Fibroblast of peridontal ligament (primary cell): ENCODE results near the gene TEX36.
"Not testable (repeated sequence)": the region's sequence is repeated elsewhere in the genome, so short reads cannot be mapped to it uniquely, and the experiment has no call there.

Experiments
- DNase-seq: peaks from one replicate; pipeline ENCODE4 v3.0.0-alpha.2; 2010; ENCODE audit errors: extremely low read depth

The TEX36 gene

DNA sequence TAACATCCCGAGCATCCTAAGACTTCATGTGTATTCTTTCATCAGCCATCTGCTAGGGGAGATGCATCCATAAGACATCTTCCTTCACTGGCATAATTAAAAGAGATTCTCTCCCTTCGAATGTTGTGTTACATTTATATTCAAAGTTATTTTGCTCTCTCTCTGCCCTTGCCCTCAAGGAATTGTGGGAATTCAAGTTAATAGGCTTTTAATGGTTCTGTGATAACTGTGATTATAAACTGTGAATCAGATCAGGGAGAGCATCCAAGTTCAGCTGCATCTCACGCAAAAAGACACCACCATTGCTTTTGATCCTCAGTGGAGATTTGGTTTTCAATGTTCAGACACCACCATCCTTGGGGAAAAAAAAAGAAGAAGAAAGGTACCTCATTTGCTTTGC lies 9.2 kb upstream of the TEX36 start:
- no peak for DNase-seq

DNA sequence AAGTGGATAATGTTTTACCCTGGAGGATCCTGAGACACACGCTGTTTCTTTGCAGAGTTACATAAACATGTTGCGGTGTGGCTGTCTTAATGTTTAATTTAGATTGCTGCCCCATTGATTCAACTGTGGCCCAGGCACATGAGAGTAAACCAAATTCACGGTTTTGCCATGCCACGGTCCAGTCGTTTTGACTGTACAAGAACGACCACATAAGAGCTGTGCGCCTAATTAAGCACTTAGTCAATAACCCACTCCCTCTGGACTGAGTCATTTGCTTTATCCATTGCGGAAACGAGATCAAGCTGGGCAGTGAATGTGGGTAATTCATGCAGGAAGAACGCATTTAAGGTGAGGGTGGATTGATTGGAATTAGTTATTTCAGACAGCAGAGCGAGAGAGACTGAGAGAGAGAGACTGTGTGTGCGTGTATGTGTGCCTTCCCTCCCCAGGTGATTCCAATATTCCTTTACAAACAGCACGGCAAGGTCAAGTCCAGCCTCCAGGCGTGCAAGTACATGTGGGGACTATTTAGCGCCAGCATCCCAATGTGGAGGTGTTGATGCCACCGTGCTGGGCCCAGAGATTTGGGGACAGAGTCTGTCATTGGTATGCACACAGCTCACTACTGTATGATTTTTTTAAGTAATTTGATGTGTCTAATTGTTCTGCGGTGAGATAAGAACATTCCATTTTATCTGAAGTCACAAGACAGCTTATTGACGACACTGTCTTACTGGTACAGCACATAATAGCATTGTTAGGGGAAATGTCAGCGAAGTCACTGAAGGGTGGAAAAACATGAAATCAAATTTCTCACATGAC lies 8.4 kb upstream of the TEX36 start:
- peak; percentile 37 for DNase-seq

DNA sequence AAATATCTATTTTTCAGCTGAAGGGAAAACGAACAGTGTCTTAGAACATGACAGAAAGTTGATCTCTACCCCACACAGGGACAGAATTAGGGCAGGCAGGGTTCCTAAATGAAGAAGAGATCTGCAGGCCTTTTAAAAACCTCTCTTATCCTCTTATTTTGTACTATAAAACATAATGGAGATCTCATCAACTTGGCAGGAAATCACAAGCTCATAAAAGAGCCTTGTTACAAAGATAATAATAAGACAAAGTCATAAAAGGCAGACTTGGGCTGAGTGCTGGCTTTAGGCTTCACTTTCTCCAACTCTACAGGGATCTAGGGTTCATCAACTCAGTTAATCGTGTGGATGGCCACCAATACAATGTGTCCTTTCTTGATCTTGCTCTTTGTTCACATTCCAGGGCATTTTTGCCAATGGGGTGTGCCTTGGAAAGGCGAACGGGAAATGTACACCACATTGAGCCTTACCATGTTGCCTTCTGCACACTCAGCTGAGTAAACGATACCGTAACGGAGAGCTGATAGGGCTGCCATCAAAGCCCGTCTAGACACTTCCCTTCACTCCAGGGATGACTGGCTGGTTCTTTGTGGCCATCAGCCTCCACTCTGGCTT lies 7.1 kb upstream of the TEX36 start:
- DNase-seq = no peak

DNA sequence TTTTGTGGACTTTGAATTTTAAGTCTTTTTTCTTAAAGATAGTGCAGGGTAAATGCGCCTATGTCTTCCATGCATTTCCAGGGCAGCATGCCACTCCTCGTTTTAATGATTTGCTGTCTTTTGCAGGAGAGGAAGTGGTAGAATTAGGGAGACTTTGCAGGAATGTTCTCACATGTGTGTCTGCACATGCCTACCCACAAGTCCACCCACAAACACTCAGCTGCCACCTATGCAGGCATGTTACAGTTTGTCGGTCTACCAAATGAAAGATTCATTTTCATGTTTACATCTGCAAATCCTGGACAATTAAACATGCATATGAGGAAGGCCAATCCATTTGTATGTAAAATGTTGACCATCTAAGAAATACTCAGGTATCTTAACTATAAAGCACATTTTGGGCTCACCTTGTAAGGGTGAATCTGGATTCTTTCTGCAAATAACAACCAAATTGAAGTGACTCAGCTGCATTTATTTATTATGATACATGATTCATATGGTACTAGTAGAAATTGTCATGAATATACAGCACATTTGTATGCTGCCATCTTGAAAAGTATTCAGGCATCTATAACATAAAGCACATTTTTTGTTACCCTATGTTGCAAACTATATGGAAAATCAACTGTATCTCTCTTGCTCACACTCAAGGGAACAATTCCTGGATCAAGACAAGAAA lies 4.7 kb upstream of the TEX36 start:
- DNase-seq = no peak

GRCh38 chr10:125684581-125684980 lies 1.6 kb upstream of the TEX36 start:
- DNase-seq = no peak

- no peak for DNase-seq
These were observed 858 bp upstream of the TEX36 start for GRCh38 chr10:125683821-125684220.

DNA sequence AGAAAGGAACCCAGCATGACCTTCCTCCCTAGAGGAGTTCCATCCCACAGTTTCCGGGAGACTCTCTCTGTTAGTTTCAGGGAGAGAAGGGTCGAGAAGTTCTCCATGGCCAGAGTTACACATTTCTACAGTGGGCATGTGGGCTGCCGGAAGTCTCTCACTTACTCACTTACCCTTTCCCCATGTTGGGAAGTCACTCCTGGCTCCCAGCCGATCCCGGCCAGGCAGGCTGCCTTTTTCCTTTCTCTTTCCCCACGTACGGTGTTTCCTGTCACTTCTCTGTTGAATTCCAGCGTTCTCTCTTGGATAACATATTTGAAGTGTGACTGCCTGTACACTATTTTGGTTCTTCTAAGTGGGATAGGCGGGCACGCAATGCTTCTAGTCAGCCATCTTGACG lies 3.5 kb downstream of the TEX36 start:
- no peak for DNase-seq

- DNase-seq = no peak
These were observed 10.1 kb downstream of the TEX36 start for GRCh38 chr10:125672884-125673283.

GRCh38 chr10:125662584-125662983 lies 20.4 kb downstream of the TEX36 start:
- no peak for DNase-seq

DNA sequence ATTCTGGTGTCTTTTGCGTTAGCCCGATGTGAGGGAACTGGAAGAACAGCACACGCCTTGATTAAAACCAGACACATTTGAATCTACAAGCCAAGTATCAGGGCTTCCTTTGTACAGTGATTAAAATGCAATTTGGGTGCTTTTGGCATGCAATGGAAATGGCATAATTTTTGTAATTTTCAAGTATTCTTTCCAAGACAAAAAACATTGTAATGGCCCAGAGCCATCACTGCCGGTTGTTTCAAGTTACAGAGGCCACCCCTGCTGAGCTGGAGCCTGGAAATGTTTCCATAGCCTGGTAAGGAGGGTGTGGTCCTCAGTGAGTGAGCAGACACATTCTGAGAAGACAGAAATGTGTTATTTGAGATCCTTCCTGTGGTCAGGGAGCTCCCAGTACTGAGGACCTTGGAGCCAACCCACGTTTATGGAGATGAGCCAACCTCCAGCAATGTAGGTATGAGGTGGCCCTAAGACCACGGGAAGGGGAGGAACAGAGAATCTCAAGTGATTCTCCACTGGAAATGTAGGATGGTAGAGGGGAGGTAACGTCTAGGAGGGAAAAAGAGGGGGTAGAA lies 20.9 kb downstream of the TEX36 start:
- peak; percentile 89 for DNase-seq

DNA sequence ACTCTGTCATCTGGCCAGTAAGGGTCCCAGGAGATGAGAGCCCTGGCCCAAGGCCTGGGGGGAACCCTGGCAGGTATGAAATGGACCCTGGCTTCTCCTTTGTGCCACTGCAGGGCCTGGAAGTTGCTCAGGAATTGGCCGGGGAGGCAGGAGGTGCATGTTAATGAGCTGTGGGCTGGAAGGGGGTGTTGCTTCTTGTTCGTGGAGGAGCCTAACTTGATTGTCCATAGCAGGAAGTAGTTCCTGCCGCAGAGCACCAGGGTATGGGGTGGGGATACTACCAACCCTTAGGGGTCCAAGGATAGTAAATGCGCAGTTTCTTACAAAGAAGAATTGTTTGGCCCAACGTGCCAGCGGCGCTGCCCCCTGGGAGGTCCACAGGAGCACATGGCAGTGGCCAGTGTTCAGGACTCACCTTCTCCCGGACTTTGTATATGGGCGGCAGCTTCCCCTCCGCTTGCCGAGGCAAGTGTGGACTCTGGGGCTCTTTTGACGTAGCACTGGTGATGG lies 21.5 kb downstream of the TEX36 start:
- no peak for DNase-seq

DNA sequence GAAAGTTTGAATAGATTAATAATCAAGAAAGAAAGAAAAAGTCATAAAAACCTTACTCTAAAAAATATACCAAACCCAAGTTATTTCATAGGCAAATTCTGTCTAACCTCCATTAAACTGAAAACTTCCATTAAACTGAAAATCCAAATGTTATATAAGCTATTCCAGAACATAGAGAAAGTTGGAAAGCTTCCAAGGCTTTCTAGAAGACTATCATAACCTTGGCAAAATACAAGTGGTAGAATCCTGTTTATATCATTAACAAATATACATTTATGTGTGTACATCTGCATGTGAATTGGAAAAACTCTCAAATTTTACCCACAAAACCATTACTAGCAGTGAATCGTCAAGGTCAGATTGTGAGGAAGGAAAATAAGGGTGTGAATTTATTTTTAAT lies 23.9 kb downstream of the TEX36 start:
- no peak for DNase-seq

GRCh38 chr10:125656523-125656922 lies 26.4 kb downstream of the TEX36 start:
- DNase-seq = no peak

DNA sequence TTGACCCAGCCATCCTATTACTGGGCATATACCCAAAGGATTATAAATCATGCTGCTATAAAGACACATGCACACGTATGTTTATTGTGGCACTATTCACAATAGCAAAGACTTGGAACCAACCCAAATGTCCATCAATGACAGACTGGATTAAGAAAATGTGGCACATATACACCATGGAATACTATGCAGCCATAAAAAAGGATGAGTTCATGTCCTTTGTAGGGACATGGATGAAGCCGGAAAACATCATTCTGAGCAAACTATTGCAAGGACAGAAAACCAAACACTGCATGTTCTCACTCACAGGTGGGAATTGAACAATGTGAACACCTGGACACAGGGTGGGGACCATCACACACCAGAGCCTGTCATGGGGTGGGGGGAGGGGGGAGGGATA lies 29.9 kb downstream of the TEX36 start:
- DNase-seq = not testable (repeated sequence)

DNA sequence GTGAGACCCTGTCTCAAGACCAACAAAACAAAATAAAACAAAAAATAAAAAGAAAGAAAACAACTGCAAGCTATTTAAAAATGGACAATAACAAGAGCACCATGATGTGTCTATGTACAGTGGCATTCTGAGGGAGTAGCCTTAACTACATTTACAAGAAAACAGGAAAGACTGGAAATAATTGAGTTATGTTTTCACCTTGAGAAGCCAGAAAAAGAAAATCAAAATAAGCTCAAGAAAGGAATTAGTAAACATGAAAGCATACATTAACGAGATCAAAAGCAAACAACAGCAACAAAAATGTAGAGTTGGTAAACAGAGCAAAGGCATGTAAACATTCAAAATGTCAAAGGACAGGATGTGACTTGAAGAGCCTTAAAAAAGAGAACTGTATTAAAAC lies 36.7 kb downstream of the TEX36 start:
- no peak for DNase-seq

GRCh38 chr10:125641398-125641797 lies 41.6 kb downstream of the TEX36 start:
- DNase-seq = no peak

GRCh38 chr10:125640653-125641052 lies 42.3 kb downstream of the TEX36 start:
- no peak for DNase-seq

- DNase-seq = peak; percentile 15
These were observed 43.1 kb downstream of the TEX36 start for GRCh38 chr10:125639846-125640245.

- no peak for DNase-seq
These were observed 44.4 kb downstream of the TEX36 start for GRCh38 chr10:125638555-125638954.

GRCh38 chr10:125637496-125637895 lies 45.5 kb downstream of the TEX36 start:
- DNase-seq = no peak

DNA sequence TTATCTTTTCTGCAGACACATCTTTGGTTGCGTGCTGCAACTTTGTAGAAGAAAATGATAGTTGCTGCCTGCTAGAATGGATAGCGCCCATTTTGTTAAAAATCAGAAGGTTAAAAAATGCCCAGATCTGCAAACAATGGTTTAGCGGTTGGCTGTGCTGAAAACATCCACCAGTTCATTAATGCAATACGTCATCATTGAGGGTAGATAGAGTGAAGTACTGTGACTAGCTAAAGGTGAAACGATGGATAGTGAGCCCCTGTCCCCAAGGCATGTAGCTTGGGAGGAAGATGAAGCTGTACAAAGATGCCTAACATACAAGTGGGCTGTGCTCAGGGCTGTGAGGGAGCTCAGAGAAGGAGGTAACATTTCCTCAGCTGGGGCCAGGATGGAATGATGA lies 48.4 kb downstream of the TEX36 start:
- no peak for DNase-seq

DNA sequence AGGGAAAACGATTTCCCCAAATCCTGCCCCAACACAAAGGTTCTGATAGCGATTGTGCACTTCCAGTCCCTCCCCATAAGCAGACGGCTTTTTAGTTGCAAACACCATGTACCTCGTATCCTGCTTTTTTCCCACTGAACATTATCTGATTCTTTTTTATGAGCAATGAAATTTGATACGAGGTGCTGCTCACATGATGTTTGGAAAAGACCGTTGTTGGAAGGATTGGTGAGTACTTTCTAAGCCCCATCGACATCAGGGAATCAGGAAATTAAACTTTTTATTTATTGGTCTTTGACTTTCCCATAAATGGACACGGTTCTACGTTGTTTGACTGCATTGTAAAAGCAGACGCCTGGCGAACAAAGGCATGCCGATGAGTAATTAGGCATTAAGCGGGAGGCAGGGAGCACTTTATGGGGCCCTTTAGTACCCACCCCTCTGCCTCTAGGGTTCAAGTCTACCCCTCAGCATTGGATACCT lies 49.4 kb downstream of the TEX36 start:
- no peak for DNase-seq
